RPMI8226 (cell line): ENCODE data around the gene NAT9.

Source experiments
- DNase-seq: peaks from one replicate; pipeline ENCODE4 v3.0.0-alpha.2; 2015

Gene NAT9

DNA sequence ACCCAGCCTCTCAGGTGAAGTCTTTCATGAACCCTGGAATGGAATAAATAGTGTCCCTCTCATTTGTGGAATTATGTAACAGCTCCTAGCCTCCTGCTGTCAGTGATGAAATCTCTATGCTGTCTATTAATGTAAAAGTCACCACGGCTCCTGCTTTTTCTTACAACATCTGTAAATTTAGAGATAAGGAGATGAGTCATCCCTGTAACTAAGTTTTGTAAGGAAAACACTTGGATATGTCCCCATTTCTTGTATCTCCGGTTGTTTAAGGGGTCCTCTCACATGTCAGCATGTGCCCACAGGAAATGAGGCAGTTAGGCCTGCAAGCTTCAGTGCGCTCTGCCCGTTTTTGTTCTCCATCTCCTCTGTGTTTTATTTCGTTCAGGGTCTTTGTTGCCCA lies 2.8 kb upstream of the NAT9 start:
- no peak for DNase-seq

- no peak for DNase-seq
These were observed 1.9 kb upstream of the NAT9 start for GRCh38 chr17:74777901-74778515.

GRCh38 chr17:74776990-74777389 lies 845 bp upstream of the NAT9 start:
- no peak for DNase-seq

DNA sequence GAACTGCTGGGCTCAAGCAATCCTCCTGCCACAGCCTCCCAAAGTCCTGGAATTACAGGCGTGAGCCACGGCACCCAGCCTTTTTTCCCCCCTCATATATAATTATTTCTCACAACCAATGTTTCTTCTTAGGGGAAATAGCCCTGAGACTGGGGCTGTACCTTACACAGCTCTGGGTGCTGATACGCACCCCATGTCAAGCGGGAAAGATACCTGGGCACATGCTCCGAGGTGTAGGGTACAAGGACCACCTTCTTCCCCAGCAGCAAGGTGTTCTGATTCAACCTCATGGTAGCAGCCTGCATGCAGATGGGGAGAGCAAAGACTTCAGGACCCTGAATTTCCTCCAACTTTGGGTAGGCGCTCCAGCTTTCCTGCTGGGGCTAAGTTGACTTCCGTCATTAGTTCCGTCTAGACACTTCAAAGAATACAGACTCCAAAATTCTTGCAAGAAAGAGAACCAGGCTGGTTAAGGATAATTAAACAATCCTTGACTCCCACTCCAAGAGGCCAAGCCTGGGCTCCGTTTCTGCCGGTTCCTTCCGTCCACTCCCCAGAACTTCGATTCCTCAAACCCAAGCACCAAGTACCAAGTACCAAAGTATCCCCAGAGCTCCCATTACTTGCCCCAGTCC lies 619 bp downstream of the NAT9 start:
- no peak for DNase-seq

DNA sequence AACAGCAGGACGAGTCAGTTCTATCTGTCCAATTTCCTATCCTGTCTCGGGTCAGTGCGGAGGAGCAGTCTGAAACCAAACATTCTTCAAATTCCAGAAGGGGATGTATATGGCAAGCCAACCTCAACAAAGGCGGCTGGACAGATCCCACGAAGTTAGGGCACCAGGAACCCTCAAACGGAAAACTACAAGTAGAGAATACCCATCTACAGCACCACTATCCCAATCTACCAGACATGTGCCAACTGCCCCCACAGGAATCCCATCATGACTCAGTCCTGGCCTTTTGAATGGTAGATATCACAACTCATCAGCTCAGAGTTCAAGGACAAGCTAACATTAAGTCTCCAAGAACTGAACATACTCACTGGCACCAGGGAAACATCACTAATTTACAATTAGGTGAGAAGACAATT lies 2.3 kb downstream of the NAT9 start:
- no peak for DNase-seq

- no peak for DNase-seq
These were observed 2.7 kb downstream of the NAT9 start for GRCh38 chr17:74773414-74773813.

DNA sequence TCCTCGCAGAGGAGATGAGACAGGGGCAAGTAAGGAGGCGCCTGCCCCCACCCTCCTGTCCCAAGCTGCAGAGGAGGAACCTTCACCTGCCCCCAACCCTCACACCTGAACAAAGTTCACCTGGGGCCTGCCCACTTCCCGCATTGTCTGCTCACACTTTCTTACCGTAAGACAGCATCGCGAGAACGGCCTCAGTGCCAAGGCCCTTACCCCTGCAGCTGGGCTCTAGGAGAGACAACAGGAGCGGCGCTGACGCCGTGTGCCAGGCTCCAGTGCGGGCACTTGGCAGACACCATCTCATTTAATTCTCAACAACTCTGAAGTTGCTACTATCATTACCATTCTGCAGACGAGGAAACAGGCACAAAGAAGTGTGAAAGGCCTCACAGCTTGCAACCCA lies 4.1 kb downstream of the NAT9 start:
- no peak for DNase-seq

- no peak for DNase-seq
These were observed 4.7 kb downstream of the NAT9 start for GRCh38 chr17:74771319-74771914.

GRCh38 chr17:74770498-74771318 lies 5.4 kb downstream of the NAT9 start:
- DNase-seq = peak; percentile 75

DNA sequence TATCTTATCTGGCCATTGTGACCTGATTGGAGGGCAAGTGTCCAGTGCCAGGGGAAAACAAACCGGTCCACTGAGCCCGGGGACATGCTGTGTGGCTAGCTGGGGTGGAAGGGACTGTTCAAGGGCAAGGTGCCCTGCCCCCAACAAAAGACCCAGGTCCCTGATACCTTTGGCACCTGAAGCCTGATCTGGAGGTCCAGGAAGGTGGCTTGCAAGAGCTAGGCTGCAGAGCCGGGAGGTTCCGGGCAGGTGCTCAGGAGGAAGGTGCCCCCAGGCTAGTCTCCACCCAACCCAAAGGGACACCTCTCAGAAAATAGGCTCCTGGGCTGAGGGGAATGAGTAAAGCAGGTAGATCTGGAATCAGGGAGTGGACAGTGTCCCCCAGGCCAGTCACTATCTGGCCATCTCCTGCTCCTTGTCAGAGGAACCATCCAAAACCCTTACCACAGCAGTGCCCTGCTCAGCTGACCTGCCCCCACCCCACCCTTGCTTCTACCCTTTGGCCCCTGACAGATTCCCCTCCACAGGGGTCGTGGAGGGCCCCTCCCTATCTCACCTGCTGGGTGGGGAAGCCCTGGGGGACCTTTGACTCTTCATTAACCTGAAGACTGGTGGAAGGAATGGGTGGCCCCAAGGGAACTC lies 6.2 kb downstream of the NAT9 start:
- DNase-seq = no peak

DNA sequence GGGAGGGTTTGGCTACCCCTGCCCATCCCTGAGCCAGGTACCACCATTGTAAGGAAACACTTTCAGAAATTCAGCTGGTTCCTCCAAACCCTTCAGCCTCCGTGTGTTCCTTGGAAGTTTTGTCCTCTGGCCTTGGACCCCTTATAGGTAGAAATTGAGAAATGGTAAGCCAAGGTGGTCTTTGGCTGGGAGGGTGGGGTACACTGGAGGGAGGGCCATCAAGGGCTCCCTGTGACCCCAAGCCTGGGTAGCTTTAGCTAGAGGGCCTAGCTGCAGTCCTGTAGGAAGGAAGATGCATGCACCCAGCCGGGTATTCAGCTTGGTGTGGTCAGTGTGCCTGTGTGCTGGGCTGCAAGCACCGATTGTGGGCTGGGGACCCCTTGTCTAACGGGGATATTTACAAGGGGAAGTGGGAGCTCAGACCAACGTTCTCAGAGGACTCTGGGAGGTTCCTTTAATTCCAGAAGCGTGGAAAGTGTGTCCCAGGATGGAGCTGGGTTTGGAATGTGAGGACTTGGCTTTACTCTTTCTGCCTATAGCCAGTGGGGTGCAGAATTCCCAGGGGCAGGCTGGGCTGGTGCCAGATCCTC lies 6.8 kb downstream of the NAT9 start:
- DNase-seq = no peak

DNA sequence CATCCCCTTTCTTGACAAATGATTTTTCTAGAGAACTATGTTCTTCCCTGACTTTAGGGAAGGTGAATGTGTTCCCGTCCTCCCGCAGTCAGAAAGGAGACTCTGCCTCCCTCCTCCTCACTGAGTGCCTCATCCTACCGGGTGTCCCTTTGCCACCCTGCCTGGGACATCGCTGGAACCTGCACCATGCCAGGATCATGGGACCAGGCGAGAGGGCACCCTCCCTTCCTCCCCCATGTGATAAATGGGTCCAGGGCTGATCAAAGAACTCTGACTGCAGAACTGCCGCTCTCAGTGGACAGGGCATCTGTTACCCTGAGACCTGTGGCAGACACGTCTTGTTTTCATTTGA lies 7.4 kb downstream of the NAT9 start:
- DNase-seq = no peak

DNA sequence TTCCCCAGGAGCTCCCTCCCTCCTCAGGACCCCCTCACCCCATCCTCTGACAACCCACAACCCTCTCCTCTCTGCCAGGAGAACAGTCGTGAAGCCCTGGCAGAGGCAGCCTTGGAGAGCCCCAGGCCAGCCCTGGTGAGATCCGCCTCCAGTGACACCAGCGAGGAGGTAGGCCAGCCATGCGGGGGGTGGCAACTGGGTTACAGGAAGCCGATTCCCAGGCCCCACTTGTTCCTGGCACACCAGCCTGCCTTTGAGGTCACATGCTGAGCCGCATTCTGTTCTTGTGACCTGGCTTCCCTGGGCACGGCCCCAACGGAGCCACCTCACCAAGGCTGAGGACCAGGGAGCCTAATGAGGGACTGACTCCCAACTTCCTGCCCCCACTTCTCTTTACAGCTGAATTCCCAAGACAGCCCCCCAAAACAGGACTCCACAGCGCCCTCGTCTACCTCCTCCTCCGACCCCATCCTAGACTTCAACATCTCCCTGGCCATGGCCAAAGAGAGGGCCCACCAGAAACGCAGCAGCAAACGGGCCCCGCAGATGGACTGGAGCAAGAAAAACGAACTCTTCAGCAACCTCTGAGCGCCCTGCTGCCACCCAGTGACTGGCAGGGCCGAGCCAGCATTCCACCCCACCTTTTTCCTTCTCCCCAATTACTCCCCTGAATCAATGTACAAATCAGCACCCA lies 7.9 kb downstream of the NAT9 start:
- DNase-seq = no peak

DNA sequence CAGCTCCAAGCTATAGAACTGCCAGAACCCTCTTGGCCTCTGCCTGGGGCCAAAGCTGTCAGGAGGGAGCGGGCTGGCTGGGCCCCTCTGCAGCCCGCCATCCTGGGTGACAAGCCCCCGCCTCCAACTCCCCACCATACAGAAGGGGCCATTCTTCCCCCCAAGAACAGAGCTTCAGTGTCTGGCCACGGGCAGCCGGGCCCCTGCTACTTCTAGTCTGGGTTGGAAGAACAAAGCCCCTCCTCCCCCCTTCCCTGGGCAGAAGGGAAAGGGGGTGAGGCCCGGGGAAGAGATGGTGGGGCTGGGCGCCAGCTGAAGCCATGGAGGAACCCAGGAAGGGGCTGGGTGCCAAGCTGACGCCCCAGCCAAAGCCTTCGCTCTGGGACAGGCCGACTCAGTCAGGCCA lies 9.0 kb downstream of the NAT9 start:
- no peak for DNase-seq

GRCh38 chr17:74766413-74766812 lies 9.7 kb downstream of the NAT9 start:
- no peak for DNase-seq

DNA sequence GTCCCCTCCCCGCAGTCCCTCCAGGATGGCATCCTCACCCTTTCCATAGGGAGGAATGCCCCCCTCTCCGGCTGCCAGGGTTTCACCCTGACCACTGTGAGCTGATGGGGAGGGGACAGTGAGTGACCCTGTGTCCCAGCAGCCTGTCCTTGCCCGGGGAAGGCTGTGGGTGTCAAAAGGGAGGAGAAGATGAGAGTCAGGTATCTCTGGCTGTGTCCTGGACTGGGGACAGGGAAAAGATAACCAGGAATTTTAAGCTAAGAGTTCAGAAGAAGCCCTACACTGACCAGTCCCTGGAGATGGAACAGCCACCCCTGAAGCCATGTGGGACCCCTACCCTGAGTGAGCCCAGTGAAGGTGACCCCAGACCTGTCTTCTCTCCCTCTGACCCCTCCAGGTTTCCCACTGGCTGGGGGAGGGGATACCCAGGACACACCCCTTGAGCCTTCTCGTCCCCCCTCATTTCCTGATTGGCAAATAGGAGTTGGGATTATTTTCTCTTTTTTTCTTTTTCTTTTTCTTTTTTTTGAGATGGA lies 11.3 kb downstream of the NAT9 start:
- no peak for DNase-seq

DNA sequence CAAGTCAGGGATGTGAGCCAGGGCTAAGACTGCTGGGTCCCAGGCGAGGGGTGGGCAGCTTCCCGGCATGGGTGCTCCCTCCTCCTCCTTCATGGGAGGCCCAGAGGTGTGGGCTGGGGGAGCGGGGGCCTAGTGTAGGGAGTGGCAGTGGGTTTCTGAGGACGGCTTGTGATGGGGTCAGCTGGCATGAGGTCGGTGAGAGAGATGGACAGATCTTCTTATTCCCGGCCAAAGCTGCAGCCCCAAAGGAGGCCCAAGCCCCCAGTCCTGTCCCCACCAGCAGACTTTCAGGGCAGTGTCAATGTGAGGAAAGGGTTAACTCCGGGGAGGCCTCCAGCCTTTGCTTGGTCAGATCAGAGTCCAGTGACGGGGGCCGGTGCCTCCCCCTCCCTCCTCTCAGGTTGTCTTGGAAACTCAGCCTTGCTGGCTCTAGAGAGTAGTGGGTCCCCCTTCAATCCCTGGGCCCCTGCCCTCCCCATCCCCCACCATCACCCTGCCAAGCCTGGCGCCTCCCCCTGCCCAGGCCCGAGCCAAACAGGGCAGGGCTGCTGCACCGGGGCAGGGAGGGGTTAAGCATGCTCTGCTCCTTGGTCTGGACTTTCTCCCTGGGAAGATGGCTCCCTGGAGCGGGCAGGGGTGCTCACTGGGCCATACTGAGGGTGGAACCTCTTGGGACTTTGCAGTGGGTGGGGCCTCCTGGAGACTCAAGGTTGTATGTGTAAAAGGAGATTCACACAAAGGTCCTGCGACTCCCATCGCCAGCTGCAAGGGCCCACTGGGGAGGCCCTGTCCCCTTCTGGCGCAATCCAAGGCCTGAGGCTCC lies 12.4 kb downstream of the NAT9 start:
- no peak for DNase-seq

DNA sequence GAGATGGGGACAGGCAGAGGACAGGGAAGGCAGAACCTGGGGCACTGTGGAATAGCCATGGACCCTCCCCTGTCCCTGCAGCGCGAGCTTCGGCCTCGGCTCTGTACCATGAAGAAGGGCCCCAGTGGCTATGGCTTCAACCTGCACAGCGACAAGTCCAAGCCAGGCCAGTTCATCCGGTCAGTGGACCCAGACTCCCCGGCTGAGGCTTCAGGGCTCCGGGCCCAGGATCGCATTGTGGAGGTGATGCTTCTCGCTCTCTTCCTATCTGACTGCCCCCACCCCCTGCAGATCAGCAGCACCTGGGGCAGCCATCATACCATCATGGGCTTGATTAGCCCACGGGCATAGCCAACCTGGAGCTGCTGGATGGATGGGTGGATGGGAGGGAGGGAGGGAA lies 14.2 kb downstream of the NAT9 start:
- no peak for DNase-seq

DNA sequence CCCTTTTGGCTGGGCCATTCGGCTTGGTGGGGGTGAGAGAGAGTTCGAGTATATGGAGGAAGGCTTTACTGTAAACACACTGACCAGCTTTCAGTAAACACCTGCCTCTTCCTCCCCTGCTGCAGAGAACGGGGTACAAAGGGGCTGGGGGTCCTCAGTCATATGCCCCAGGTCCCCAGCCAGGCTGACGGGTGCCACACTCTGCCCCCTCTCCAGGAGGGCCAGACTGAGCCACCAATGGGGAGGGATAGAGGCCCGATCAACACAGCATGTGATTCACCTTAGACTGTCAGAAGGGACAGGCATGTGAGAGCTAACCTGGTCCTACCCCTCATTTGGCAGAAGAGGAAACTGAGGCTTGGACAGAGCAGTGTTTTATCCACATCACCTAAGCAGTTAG lies 14.7 kb downstream of the NAT9 start:
- no peak for DNase-seq

- no peak for DNase-seq
These were observed 15.6 kb downstream of the NAT9 start for GRCh38 chr17:74760404-74761105.

GRCh38 chr17:74759941-74760340 lies 16.2 kb downstream of the NAT9 start:
- no peak for DNase-seq
